GM13977 (cell line): ENCODE results near the gene FSTL1.

ENCODE experiments used
- DNase-seq: peaks from one replicate; pipeline ENCODE4 v3.0.0; 2012; ENCODE audit warnings: low spot score
- in situ Hi-C: fragments of 300-500 bp; cut with MboI; formaldehyde crosslinking; loops from one replicate; pipeline ENCODE4 v1.12.0; 2022; ENCODE audit warnings: low sequenced_read_pairs, low pct_unique_long_range_greater_than_20kb, mixed read lengths, inconsistent platforms; ENCODE audit not compliant: unreplicated experiment
- TF ChIP-seq, protein P1 (sequence below): IDR thresholded peaks from 2 replicates; pipeline ENCODE4 v1.5.1; 2012; ENCODE audit warnings: mild to moderate bottlenecking, control low read depth; ENCODE audit not compliant: insufficient read depth; ENCODE audit errors: extremely low read depth, missing control alignments

FSTL1 gene

DNA sequence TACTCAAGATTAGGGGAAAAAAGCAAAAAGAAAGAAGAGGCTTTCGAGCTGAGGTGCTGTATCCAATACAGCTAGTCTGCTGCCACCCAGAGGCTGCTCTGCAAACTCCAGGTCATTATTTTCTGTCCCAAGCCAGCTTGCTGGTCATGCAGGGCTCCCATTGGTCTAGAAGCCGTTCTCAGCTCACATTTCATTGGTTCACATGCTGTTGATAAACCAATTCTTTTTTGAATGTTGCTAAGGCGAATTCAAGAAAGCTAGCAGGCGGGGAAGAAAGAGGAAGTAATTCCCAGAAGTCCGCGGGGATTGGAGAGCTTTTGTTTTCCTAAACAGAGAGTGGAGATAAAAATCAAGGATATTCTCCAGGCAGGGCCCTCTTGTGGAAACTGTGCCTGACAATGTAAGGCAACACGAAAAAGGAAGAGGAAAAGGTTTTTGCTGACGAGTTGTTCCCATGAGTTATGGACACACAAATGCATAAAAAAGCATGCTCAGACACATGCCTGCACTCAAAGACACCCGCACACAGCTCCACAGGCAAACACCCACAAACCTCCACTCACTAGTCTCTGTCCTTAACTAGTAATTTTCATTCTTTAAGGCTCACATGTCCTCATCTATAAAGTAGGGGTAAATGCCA, 33.4 kb downstream of the FSTL1 start:
- TF ChIP-seq, protein P1, sequence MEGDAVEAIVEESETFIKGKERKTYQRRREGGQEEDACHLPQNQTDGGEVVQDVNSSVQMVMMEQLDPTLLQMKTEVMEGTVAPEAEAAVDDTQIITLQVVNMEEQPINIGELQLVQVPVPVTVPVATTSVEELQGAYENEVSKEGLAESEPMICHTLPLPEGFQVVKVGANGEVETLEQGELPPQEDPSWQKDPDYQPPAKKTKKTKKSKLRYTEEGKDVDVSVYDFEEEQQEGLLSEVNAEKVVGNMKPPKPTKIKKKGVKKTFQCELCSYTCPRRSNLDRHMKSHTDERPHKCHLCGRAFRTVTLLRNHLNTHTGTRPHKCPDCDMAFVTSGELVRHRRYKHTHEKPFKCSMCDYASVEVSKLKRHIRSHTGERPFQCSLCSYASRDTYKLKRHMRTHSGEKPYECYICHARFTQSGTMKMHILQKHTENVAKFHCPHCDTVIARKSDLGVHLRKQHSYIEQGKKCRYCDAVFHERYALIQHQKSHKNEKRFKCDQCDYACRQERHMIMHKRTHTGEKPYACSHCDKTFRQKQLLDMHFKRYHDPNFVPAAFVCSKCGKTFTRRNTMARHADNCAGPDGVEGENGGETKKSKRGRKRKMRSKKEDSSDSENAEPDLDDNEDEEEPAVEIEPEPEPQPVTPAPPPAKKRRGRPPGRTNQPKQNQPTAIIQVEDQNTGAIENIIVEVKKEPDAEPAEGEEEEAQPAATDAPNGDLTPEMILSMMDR, result peak; percentile 82
- in situ Hi-C loops, result loop anchor here (25.0 kb wide), 1 partner anchor 530 kb away; no protein-coding TSS in a partner anchor
- DNase-seq, result peak; percentile 94

DNA sequence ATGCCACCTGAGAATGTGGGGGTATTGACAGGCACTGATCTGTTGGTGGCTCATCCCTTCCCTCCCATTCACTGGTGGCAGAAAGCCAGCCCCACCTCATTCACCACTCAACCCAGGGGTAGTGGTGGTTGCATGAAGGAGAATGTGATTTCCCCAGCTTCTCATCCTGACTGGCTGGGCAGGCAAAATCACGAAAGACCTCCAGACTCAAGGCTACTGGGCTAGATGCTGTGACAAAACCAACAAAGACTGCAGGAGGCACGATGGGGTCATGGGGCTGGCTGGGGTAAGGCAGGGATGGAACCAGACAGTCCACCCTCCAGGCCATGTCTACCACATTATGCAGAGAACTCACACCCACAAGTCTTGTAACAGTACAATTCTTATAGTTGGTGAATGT, 33.9 kb downstream of the FSTL1 start:
- DNase-seq, result no peak
- in situ Hi-C loops, result loop anchor here (25.0 kb wide), 1 partner anchor 530 kb away; no protein-coding TSS in a partner anchor
- TF ChIP-seq, protein P1, result no peak

DNA sequence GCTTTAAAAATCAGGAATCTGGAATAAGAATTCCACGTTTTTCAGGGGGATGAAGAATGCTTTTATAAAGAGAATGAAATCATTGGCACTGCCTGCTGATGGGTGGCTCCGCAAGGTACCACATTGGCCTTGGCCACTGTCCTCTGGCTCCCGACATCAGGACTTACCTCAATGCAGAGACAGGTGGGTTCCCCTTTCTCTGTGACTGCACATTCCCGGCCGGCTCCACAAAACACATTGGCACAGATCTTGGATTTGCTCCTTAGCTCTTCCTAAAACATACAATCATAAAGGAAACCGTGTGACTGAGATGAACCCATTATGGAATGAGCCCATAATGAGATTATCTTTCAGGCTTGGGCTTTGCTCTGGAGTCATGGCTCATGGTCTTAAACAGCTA, 35.0 kb downstream of the FSTL1 start:
- DNase-seq, result no peak
- in situ Hi-C loops, result loop anchor here (25.0 kb wide), 1 partner anchor 528 kb away; no protein-coding TSS in a partner anchor
- TF ChIP-seq, protein P1, result no peak

DNA sequence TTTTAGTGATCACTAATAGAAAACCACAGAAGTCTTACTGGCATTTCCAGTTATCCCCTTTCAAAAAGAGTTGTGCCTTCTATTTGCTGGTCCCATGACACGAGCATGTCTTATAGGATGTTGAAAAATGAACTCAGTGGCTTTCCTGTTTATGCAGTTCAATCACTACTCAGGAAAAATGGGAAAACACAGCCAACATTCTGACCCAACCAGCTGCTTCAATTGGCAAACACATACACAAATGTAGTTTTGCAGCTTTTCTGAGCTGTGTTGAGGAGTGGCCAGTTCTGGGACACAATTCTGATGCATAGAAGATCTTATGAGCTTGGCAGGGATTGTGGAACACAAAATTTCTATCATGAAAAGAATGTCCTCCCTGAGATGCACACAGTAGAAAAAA, 40.3 kb downstream of the FSTL1 start:
- DNase-seq, result no peak
- in situ Hi-C loops, result loop anchor here (25.0 kb wide), 1 partner anchor 523 kb away; no protein-coding TSS in a partner anchor
- TF ChIP-seq, protein P1, result no peak

DNA sequence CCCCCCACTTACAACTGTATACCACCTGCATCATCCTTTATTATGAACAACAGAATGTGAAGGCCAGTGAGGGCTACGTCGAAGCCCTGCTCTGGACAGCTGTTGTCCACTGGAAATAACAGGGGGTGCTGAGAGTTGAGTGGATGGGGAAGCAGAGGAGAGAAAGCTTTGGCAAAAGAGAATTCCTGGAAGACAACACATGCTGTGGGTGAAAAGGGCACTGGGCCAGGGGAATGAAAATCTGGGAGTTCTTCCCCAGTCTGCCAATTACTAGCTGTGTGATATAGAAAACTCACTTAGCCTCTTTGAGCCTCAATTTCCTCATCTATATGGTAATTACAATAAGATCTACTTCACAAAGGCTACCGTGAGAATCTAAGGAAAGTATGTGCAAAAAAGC, 40.7 kb downstream of the FSTL1 start:
- no peak for DNase-seq
- in situ Hi-C loops, result loop anchor here (25.0 kb wide), 1 partner anchor 523 kb away; no protein-coding TSS in a partner anchor
- TF ChIP-seq, protein P1, result no peak

DNA sequence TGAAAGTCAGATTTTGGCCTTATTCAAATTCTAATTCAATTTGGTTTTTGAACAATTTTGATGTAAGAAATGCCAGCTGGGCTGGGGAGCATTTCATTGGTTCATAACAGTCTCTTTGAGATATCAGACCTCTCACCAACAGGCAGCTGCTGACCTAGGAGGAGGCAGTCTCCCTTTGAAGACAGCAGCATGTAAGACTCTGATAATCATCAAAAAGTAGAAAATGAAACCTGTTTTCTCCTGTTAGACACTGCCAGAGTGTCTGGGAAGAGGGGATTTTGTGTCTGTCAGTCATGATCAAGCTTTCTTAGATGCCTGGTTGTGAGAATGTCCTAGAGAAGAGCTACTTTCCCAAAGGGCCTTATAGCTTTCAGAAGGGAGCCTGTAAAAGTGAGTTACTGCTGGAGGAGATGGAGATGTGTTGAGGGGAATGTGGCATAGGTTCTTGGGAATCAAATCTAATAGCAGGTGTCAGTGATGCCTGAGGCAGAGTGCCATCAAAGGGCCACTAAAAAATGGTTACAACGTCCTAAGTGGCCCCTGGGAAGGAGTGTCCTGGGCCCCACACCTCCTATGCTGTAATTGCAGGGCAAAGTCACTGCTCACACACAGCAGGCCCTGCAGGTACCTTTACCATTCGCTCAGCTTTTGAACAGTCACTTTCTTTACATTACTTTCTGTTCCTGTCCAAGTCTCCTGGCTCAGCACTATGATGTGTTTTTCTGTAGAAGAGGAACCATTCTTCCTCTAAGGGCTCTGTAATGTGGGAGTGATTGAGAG, 43.1 kb downstream of the FSTL1 start:
- in situ Hi-C loops, result loop anchor here (10.0 to 25.0 kb wide), 2 partner anchors 163 to 520 kb away; no protein-coding TSS in a partner anchor
- no peak for DNase-seq
- TF ChIP-seq, protein P1, result no peak
